SIG-M5 treated with dmso at 0.1 percent for 504 hours (cell line): ENCODE results near the gene KIAA1210.

ENCODE experiments used
- DNase-seq: peaks from one replicate; lab custom pipeline; 2025; ENCODE audit not compliant: unreplicated experiment; lab: John Stamatoyannopoulos, UW

The KIAA1210 gene

GRCh38 chrX:119093991-119094735, 33.4 kb downstream of the KIAA1210 start:
- DNase-seq: peak; percentile 12

GRCh38 chrX:119090627-119091026, 37.0 kb downstream of the KIAA1210 start:
- DNase-seq: no peak

GRCh38 chrX:119089619-119090018, 38.0 kb downstream of the KIAA1210 start:
- peak; percentile 4 for DNase-seq

- DNase-seq: no peak
Observed at GRCh38 chrX:119087121-119087520, 40.5 kb downstream of the KIAA1210 start.

- DNase-seq: no peak
Observed at GRCh38 chrX:119084766-119085165, 42.8 kb downstream of the KIAA1210 start.

- DNase-seq: no peak
Observed at GRCh38 chrX:119082278-119082677, 45.3 kb downstream of the KIAA1210 start.

GRCh38 chrX:119075270-119076025, 52.2 kb downstream of the KIAA1210 start:
- DNase-seq: no peak

GRCh38 chrX:119073911-119074310, 53.7 kb downstream of the KIAA1210 start:
- DNase-seq: no peak

- DNase-seq: no peak
Observed at GRCh38 chrX:119073200-119073905, 54.3 kb downstream of the KIAA1210 start.

GRCh38 chrX:119072744-119073143, 54.9 kb downstream of the KIAA1210 start, which contains the start of gene CT47C1:
Gene CT47C1 (plus strand): TSS chrX:119072993. CDS start chrX:119073226, 233 bp downstream.
- DNase-seq: no peak

- DNase-seq: no peak
Observed at GRCh38 chrX:119071381-119071780, 56.2 kb downstream of the KIAA1210 start.

- no peak for DNase-seq
Observed at GRCh38 chrX:119069762-119070161, 57.9 kb downstream of the KIAA1210 start.

GRCh38 chrX:119069128-119069527, 58.5 kb downstream of the KIAA1210 start:
- no peak for DNase-seq

- DNase-seq: peak; percentile 4
Observed at GRCh38 chrX:119067023-119067739, 60.4 kb downstream of the KIAA1210 start.

GRCh38 chrX:119063428-119063827, 64.2 kb downstream of the KIAA1210 start:
- no peak for DNase-seq

- DNase-seq: no peak
Observed at GRCh38 chrX:119062750-119063374, 64.8 kb downstream of the KIAA1210 start.

- DNase-seq: no peak
Observed at GRCh38 chrX:119055687-119056086, 71.9 kb downstream of the KIAA1210 start.

GRCh38 chrX:119045884-119046283, 81.7 kb downstream of the KIAA1210 start:
- no peak for DNase-seq

- DNase-seq: no peak
Observed at GRCh38 chrX:119042996-119043395, 84.6 kb downstream of the KIAA1210 start.

- DNase-seq: no peak
Observed at GRCh38 chrX:119042040-119042439, 85.6 kb downstream of the KIAA1210 start.

GRCh38 chrX:119041175-119041574, 86.4 kb downstream of the KIAA1210 start:
- DNase-seq: no peak
